Panc1 (cell line): ENCODE measurements around the gene NLRP12.
"Not testable (repeated sequence)": the region's sequence is repeated elsewhere in the genome, so short reads cannot be mapped to it uniquely, and the experiment has no call there.

ENCODE experiments used
- POLR2AphosphoS5 ChIP-seq: IDR thresholded peaks from 2 replicates; pipeline ENCODE4 v1.6.1; 2012; ENCODE audit warnings: mild to moderate bottlenecking, low read depth, low read length, moderate library complexity
- TF ChIP-seq, protein P1 (sequence below): fragments of 450-650 bp; IDR thresholded peaks from 2 replicates; pipeline ENCODE4 v1.5.1; 2017; ENCODE audit warnings: mild to moderate bottlenecking

GRCh38 chr19:53758991-53759390 lies 65.1 kb downstream of the NLRP12 start:
- TF ChIP-seq, protein P1, sequence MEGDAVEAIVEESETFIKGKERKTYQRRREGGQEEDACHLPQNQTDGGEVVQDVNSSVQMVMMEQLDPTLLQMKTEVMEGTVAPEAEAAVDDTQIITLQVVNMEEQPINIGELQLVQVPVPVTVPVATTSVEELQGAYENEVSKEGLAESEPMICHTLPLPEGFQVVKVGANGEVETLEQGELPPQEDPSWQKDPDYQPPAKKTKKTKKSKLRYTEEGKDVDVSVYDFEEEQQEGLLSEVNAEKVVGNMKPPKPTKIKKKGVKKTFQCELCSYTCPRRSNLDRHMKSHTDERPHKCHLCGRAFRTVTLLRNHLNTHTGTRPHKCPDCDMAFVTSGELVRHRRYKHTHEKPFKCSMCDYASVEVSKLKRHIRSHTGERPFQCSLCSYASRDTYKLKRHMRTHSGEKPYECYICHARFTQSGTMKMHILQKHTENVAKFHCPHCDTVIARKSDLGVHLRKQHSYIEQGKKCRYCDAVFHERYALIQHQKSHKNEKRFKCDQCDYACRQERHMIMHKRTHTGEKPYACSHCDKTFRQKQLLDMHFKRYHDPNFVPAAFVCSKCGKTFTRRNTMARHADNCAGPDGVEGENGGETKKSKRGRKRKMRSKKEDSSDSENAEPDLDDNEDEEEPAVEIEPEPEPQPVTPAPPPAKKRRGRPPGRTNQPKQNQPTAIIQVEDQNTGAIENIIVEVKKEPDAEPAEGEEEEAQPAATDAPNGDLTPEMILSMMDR: not testable (repeated sequence)
- TF ChIP-seq POLR2AphosphoS5: not testable (repeated sequence)
